ENCODE data around the gene PPM1E.

GRCh38 chr17:58960068-58960467 lies 204.4 kb downstream of the PPM1E start:
- no peak for TF ChIP-seq POLR2A (IDR thresholded peaks at IDR 0.05)
- TF ChIP-seq CTCF (IDR thresholded peaks at IDR 0.05), result peak; percentile 42 to 57 (median 50)

Data from right lobe of liver (tissue), 4 donors.